GM12873 (cell line): ENCODE data around the gene CELF2.

Experiments used
- CTCF ChIP-seq: IDR thresholded peaks from 2 replicates; pipeline ENCODE4 v1.5.1; 2012; ENCODE audit warnings: low read depth, mild to moderate bottlenecking, moderate library complexity, low read length, control low read depth; ENCODE audit not compliant: insufficient read depth; ENCODE audit errors: missing control alignments

Gene CELF2

DNA sequence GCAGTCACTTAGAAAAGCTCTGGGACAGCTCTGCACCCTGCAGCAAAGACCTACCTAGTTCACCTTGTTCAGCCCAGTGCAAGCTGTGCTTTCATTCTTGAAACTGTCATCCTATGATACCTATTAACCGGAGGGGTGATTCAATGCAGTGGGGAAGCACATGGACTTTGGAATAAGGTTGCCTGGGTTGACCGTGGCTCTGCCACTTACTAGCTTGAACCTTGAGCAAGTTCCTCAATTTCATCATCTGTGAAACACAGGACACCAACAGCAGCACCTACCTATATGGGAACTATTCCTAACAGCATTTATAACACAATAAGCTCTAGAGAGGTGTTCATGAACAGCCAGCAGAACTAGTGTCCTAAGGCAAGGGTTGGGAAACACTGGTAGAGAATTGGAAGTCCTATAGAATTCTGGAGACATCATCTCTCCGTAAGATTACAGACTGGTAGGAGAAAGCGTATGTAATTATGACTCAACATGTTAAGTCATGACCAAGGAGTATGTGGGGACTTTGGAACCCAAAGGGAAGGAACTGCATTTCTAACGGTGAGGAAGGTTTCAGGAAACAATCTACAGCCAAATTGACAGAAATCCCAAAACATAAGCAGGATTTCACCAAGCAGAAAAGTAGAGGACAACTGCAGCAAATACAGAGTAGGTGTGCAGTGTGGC, 323.8 kb downstream of the CELF2 start:
- TF ChIP-seq CTCF = no peak

DNA sequence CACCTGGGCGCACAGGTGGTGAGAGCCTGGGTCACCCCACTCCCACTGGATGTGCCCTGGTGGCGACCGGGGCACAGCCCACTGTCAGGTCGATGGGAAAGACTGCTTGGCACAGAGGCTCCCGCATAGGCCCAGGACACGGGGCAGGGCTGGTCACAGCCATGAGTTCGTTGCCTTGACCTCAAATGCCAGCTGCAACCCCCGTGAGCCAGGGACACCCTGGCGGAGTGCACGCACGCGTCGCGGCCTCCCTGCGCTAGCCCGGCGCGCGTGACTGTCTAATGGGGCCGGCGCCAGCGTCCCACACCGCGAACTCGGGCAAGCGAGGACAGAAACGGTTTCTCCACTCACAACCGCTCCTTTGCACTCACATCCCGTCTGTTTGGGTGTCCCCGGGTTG, 326.4 kb downstream of the CELF2 start:
- TF ChIP-seq CTCF = no peak

GRCh38 chr10:11344550-11344949, 326.9 kb downstream of the CELF2 start:
- no peak for TF ChIP-seq CTCF

- TF ChIP-seq CTCF = peak; percentile 56
Observed at GRCh38 chr10:11345224-11346054, 327.8 kb downstream of the CELF2 start.

- no peak for TF ChIP-seq CTCF
Observed at GRCh38 chr10:11351801-11352200, 334.1 kb downstream of the CELF2 start.

DNA sequence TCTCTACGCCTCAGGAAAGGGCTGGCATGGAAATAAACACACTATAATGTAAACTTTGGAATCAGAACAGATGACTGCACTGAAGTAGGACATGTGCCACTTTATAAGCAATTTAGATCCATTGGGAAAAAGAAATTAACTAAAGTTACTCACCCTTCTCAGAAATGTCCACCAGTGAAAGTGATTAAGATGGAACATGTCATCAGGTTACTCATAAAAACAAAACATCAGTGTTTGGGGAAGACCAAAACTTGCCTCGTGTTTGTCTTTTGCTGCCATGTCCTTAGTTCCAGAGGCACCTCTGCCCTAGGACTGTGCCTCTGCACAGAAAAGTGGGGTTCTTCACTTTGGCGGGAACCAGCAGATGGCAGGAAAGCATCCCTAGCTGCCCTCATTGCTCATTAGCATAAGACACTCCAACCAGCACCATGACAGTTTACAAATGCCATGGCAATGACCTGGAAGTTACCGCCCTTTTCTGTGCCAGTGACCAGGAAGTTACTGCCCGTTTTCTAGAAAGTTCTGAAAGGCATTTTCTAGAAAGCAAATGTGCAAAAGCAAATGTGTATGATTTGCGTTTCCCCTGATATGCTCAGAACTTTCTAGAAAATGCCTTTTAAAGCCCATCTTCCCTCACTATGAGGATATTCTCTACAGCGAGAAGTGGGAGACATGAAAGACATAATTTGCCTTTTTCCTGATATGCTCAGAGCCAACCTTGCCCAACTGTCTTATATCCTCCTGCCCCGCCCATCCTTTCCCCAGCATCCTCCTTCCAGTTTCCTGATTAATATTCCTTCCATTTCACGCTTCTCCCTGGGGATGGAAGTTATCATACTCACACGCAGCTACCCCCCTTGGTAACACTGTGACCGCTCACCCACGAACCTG, 335.6 kb downstream of the CELF2 start:
- no peak for TF ChIP-seq CTCF

DNA sequence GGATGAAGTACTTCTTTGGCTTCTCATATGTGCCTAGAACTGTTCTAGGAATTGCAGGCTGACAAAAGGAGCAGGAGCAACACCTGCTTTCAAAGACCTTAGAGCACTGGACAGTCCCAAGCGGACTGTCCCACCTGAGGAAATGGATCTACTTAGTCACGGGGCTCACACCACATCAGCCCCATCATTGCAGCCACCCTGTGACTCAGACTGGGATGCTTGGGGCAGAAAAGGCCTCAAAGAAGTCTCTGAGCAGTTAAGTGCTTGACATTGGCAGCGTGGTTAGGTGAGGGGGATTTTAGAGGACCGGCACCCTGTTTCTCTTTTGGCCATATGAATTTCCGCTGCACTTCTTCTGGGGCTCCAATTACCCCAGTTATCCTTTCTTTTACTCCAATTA, 337.2 kb downstream of the CELF2 start:
- no peak for TF ChIP-seq CTCF
